ENCODE measurements around the gene MAP3K2. TPM values are rescaled to one million over a fixed set of nuclear protein-coding genes. Genes with fewer than 3 reads are reported as not detected.

The MAP3K2 gene
- polyA plus RNA-seq, 1 donor from 2014 or later = 37.0 TPM

DNA sequence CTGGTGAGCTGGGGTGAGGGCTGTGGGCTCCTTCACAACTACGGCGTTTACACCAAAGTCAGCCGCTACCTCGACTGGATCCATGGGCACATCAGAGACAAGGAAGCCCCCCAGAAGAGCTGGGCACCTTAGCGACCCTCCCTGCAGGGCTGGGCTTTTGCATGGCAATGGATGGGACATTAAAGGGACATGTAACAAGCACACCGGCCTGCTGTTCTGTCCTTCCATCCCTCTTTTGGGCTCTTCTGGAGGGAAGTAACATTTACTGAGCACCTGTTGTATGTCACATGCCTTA is 41.0 kb upstream of the MAP3K2 start:
- Histone ChIP-seq H3K4me2 (ENCODE audit: low read length) (no peak overlapping the region), H3K79me2 (replicated peaks; ENCODE audit: insufficient read depth, low read length) (no peaks in the 10 kb centered on the region), H3K9ac (ENCODE audit: low read length) (no peak overlapping the region), H3K9me3 (ENCODE audit: low read length) (no peaks in the 10 kb centered on the region), H3K4me3 (ENCODE audit: low read length) (no peak overlapping the region), H3K27me3 (ENCODE audit: insufficient read depth, low read depth, low read length) (peaks cover 4% of the 10 kb centered on the region), H3K36me3 (ENCODE audit: insufficient read depth, low read length) (no peaks in the 10 kb centered on the region), H2AFZ (ENCODE audit: low read depth, low read length) (no peak overlapping the region), H3K9me2 (ENCODE audit: insufficient read depth, low read length) (no peaks in the 10 kb centered on the region), H3F3A (ENCODE audit: insufficient read depth, low read length, poor library complexity, severe bottlenecking) (no peaks in the 10 kb centered on the region), H4K20me1 (ENCODE audit: insufficient read depth) (no peaks in the 10 kb centered on the region), H3K27ac (ENCODE audit: low read length) (no peak overlapping the region)
- no peak for TF ChIP-seq RAD21 (conservative IDR thresholded peaks at IDR 0.05)
- TF ChIP-seq EZH2 (IDR thresholded peaks at IDR 0.05; ENCODE audit: borderline replicate concordance, insufficient read depth, low read length, poor library complexity, severe bottlenecking) = no peak
- TF ChIP-seq, protein P1, sequence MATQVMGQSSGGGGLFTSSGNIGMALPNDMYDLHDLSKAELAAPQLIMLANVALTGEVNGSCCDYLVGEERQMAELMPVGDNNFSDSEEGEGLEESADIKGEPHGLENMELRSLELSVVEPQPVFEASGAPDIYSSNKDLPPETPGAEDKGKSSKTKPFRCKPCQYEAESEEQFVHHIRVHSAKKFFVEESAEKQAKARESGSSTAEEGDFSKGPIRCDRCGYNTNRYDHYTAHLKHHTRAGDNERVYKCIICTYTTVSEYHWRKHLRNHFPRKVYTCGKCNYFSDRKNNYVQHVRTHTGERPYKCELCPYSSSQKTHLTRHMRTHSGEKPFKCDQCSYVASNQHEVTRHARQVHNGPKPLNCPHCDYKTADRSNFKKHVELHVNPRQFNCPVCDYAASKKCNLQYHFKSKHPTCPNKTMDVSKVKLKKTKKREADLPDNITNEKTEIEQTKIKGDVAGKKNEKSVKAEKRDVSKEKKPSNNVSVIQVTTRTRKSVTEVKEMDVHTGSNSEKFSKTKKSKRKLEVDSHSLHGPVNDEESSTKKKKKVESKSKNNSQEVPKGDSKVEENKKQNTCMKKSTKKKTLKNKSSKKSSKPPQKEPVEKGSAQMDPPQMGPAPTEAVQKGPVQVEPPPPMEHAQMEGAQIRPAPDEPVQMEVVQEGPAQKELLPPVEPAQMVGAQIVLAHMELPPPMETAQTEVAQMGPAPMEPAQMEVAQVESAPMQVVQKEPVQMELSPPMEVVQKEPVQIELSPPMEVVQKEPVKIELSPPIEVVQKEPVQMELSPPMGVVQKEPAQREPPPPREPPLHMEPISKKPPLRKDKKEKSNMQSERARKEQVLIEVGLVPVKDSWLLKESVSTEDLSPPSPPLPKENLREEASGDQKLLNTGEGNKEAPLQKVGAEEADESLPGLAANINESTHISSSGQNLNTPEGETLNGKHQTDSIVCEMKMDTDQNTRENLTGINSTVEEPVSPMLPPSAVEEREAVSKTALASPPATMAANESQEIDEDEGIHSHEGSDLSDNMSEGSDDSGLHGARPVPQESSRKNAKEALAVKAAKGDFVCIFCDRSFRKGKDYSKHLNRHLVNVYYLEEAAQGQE (IDR thresholded peaks at IDR 0.05; ENCODE audit: borderline replicate concordance) = no peak
- TF ChIP-seq EP300 (conservative IDR thresholded peaks at IDR 0.05; ENCODE audit: poor library complexity, severe bottlenecking) = no peak
- TF ChIP-seq, protein P2, sequence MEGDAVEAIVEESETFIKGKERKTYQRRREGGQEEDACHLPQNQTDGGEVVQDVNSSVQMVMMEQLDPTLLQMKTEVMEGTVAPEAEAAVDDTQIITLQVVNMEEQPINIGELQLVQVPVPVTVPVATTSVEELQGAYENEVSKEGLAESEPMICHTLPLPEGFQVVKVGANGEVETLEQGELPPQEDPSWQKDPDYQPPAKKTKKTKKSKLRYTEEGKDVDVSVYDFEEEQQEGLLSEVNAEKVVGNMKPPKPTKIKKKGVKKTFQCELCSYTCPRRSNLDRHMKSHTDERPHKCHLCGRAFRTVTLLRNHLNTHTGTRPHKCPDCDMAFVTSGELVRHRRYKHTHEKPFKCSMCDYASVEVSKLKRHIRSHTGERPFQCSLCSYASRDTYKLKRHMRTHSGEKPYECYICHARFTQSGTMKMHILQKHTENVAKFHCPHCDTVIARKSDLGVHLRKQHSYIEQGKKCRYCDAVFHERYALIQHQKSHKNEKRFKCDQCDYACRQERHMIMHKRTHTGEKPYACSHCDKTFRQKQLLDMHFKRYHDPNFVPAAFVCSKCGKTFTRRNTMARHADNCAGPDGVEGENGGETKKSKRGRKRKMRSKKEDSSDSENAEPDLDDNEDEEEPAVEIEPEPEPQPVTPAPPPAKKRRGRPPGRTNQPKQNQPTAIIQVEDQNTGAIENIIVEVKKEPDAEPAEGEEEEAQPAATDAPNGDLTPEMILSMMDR (IDR thresholded peaks at IDR 0.05; ENCODE audit: poor library complexity, severe bottlenecking) = no peak
- no peak for TF ChIP-seq SMC3 (conservative IDR thresholded peaks at IDR 0.05; ENCODE audit: poor library complexity)
- TF ChIP-seq TAF1 (IDR thresholded peaks at IDR 0.05; ENCODE audit: low read depth) = no peak
- no peak for TF ChIP-seq MXI1 (conservative IDR thresholded peaks at IDR 0.05; ENCODE audit: poor library complexity, severe bottlenecking)
- TF ChIP-seq POLR2AphosphoS5 (IDR thresholded peaks at IDR 0.05) = no peak

DNA sequence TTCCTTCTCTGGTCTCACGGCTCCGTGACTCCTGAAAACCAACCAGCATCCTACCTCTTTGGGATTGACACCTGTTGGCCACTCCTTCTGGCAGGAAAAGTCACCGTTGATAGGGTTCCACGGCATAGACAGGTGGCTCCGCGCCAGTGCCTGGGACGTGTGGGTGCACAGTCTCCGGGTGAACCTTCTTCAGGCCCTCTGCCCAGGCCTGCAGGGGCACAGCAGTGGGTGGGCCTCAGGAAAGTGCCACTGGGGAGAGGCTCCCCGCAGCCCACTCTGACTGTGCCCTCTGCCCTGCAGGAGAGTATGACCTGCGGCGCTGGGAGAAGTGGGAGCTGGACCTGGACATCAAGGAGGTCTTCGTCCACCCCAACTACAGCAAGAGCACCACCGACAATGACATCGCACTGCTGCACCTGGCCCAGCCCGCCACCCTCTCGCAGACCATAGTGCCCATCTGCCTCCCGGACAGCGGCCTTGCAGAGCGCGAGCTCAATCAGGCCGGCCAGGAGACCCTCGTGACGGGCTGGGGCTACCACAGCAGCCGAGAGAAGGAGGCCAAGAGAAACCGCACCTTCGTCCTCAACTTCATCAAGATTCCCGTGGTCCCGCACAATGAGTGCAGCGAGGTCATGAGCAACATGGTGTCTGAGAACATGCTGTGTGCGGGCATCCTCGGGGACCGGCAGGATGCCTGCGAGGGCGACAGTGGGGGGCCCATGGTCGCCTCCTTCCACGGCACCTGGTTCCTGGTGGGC is 40.5 kb upstream of the MAP3K2 start:
- Histone ChIP-seq H4K20me1 (ENCODE audit: insufficient read depth) (no peaks in the 10 kb centered on the region), H3K27ac (ENCODE audit: low read length) (no peak overlapping the region), H3F3A (ENCODE audit: insufficient read depth, low read length, poor library complexity, severe bottlenecking) (no peaks in the 10 kb centered on the region), H3K9me2 (ENCODE audit: insufficient read depth, low read length) (no peaks in the 10 kb centered on the region), H3K9me3 (ENCODE audit: low read length) (no peaks in the 10 kb centered on the region), H3K4me3 (ENCODE audit: low read length) (no peak overlapping the region), H2AFZ (ENCODE audit: low read depth, low read length) (no peak overlapping the region), H3K27me3 (ENCODE audit: insufficient read depth, low read depth, low read length) (peaks cover 10% of the 10 kb centered on the region), H3K4me2 (ENCODE audit: low read length) (no peak overlapping the region), H3K9ac (ENCODE audit: low read length) (no peak overlapping the region), H3K36me3 (ENCODE audit: insufficient read depth, low read length) (no peaks in the 10 kb centered on the region), H3K79me2 (replicated peaks; ENCODE audit: insufficient read depth, low read length) (no peaks in the 10 kb centered on the region)
- TF ChIP-seq, protein P2 (IDR thresholded peaks at IDR 0.05; ENCODE audit: poor library complexity, severe bottlenecking) = no peak
